Stimulated activated CD8-positive, alpha-beta memory T cell treated with anti-CD3 and anti-CD28 coated beads, Interleukin-7, amount 100 ng/mL, for 48 hours (primary cell): ENCODE data around the gene CD8B2.
"Not testable (repeated sequence)": the region's sequence is repeated elsewhere in the genome, so short reads cannot be mapped to it uniquely, and the experiment has no call there.

Experiments used
- DNase-seq, 2 donors: peaks; one replicate each; pipeline ENCODE4 v3.0.0-alpha.2; 2020; ENCODE audit warnings: low read depth in 1 of 2; ENCODE audit errors: extremely low read depth in 1 of 2

The CD8B2 gene

DNA sequence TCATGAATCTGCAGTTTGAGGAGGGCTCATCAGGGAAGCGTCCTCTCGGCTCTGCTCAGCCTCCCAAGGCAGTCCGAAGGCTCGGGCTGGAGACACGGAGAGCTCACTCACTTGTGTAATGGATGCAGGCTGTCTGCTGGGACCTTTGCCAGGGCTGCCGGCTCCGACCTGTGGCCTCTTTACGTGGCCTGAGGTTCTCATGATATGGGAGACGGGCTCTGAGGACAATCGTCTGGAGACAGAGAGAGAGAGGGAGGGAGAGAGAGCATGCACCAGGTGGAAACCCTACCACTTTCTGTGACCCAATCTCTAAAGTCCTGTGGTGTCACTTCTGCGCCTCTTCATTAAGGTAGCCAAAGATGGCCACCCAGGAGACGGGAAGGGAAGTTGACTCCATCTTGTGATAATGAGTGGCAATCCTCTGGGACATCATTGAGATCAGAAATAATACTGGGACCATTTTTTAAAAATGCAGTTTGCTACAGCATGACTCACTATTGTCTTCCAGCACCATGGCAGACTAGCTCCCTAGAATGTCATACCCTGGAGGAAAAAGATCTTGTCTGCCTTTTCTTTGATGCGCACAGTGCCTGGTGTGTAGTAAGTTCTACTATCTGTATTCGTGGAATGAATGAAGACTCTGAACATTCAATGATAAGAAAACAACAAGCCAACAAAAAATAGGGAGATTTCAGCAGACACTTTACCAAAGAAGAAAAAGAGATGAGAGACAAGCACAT lies 60.2 kb downstream of the CD8B2 start:
- DNase-seq: no peak

DNA sequence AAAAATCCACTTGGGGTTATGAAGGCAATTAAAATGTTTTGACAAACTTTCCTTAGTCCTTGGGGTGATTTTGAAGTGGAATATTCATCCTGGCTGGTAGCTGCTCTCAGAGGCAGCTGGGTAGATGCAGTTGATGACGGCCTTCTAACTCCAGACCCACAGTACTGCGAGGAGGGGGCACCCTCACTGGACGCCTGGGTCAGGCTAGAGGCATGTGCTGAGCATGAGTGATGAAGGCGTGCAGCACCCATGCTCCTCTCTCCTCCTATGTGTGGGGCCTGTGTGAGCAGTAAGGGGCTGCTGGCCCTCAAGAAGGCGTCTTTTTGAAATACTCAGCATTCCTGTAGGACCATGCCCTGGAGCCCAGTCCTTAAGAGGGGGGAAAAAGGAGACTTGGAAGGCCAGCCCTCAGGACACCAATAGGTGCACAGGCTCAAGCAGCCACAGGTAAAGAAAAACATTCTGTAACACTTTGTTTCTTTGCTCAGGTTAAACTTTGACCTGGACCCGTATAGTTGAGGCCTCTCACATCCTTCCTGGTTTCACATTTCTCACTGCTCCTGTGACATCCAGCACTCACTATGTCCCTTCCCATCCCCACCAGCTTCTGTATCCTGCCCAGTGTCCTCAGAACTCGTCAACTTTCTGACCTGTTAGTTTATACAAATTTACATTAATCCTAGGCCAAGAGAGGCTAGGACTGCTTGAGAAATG lies 64.4 kb downstream of the CD8B2 start:
- no peak for DNase-seq

DNA sequence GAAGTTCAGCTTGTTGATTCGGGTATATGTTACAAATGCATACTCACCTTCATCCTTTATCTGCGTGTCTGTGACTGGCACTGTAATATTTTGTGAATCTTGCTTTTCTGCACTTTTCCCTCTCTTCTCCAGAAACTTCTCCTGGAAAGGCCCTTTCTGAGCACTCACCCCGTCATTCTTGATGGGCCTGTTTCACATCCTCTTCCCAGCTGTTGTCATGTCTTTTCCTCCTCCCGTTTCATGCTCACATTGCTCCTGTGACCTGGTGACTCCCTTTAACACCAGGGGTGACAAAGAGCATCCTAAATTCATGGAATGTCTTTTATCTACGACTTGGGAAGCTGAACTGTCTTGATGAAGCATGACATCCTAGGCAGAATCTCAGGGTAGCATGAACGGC lies 65.8 kb downstream of the CD8B2 start:
- DNase-seq: no peak

DNA sequence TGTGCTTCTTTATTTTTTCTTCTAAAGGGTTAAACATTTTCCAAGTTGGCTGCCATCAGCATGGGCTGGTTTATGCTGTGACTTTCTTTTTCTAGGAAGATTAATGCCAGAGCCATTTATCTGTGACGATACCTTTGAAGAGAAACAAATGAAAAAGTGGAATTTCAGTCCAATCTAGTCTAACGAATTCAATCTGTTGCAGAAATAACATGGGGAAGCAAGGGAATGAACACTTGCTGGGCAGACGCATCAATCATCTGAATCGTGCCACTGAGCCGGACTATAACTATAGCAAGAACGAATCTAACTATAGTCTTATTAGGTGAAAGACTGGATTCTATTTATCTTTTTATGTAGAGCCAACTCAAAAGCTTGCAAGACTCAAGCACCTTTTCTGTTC lies 66.2 kb downstream of the CD8B2 start:
- no peak for DNase-seq

DNA sequence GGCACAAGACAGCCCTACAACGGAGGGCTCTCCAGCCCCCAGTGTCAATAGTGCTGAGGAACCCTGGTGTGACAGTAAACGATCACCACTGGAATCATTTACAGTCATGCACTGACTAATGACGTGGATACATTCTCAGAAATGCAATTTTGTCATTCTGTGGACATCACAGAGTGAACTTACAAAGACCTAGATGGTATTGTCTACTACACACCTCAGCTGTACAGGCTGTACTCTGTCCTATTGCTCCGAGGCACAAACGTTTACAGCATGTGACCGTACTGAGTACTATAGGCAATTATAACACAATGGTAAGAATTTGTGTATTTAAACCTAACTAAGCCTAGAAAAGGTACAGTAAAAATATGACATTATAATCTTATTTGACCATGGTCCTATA lies 67.2 kb downstream of the CD8B2 start:
- DNase-seq: no peak

DNA sequence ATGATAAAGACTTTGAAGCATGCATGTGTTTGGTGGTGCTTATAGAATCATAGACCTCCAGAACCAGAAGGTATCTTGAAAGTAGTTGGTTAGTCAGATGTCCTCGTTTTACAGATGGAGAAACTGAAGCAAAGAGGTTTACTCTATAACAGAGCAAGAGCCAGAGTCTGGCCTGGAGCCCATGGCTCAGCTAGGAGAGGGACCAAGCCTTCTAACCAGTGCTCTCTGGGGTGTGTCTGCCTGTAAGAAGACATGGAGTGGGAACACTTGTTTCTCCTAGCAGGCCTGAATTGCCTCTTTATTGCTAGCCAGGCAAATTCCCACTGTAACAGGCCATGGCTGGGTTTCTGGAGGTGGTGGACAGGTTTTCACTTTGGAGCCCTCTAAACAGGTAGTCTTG lies 67.9 kb downstream of the CD8B2 start:
- DNase-seq: no peak

DNA sequence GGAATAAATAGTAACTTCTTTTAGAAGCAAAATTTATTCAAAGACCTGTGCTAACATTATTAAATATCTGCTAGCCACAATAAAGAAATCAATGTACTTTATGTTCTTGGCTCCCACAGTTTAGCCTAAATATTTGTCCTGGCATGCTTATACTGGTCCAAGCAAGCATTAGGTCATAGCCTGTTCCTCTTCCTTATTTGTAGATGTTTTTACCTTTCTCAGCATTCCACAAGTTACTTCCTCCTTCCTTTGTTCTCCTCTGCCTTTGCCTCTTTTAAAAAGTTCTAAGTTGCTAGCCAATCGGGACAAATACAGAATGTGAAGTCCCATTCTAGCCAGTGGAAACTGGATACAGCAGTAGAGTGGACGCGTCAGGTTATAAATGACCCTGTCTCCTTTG lies 72.6 kb downstream of the CD8B2 start:
- DNase-seq: not testable (repeated sequence)

DNA sequence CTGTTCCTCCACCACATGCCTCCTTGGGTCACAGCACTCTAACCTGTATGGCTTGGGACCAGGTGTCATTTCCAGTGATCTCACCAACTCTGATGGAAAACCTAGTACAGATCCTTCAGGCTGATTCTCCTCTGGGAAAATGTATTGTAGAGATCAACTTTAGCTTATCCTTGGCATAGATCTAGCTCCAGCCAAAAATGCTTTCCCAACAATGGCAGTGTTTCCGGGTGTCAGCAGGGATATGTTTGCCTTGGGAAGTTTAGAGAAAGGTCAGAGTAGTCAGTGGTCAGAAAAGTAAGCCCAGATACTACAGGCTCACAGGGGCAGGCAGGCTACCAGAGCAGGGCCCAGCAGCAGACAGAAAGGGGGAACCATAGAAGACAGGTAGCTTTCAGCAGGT lies 73.6 kb downstream of the CD8B2 start:
- no peak for DNase-seq

DNA sequence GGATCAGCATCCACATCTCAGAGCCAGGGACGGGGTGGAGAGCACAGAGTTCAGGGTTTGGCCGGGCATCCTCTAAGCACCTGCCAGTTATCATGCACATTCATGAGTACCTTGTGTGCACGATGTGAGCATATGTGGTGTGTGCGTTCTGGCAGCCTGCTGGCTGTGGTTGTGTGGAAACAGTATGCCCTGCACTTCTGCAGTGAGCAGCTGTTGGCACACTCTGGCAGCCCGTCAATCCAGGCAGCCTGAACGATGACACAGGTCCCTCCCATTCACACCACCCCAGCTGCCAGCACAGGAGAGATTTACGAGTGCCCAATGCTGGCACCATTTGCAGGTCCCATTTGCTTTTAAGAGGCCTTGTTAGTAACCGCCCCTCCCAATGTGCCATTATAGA lies 74.2 kb downstream of the CD8B2 start:
- no peak for DNase-seq

DNA sequence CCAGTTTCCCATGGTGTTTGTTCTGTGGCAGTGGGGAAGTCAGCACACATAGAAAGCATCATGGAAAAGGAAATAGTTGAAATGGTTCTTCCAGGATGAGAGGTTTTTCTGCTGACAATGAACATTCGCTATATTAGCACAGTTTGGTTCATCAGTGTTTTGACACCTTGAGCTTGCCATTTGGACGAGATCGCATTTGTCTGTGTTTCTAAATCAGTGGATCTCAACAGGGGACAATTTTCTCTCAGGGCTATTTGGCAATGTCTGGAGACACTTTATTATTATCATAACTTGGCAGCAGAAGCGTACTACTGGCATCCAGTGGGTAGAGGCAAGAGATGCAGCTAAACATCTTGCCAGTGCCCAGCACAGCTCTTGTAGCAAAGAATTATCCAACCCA lies 74.6 kb downstream of the CD8B2 start:
- DNase-seq: no peak

DNA sequence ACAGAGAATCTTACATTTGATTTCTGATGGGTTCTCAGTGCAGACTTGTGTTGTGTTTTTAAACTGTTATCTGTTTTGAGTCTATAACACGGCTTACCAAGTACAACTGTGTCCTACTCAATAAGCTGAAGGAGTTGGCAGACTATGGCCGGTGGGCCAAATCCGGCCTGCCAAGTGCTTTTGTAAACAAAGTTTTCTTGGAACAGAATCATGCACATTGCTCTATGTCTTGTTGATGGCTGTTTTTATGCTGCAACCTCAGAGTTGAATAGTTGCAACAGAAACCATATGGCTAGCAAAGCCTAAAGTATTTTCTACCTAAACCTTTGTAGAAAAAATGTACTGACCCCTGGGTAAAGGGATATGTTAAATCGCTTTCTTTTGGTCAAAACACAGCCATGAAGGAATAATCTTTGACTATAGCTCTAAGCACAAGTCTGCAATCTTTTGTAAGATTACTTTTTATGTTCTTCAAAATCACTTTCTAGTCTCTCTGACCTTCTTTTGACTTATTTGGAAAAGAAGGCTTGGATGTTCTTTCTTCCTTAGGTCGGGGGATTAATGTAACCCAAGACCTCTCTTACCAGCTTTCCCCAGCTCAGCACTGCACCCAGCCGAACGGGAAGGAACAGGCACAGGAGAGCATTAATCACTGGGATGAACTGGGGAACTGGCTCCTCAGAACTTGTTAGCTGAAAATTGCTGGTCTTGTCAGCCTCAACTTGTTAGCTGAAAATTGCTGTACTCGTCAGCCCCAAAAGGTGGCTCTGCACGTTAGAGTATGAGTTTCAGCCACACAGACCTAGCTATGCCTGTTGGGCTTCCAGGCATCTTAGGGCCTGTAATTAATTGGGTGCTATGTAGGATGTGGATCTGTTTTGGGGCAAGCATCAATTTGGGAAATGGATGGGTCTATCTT lies 75.4 kb downstream of the CD8B2 start:
- DNase-seq: no peak

DNA sequence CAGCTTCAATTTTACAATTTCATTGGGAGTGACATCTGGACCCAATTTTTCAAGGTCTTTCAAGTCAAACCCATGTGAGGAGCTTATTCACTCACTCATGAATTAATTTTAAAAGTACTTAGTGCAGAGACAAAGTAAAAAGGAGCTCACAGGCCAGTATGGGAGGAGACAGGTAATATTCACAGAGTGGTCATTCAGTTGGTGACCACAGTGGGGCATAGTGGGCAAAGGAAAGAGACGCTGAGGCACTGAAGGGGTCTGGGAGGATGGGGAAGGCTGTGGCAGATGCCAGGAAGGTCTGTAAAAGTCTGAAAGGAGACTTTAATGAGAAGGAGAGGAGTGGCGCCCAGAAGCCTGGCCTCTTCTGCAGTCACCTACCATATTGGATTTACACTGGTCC lies 76.0 kb downstream of the CD8B2 start:
- no peak for DNase-seq

DNA sequence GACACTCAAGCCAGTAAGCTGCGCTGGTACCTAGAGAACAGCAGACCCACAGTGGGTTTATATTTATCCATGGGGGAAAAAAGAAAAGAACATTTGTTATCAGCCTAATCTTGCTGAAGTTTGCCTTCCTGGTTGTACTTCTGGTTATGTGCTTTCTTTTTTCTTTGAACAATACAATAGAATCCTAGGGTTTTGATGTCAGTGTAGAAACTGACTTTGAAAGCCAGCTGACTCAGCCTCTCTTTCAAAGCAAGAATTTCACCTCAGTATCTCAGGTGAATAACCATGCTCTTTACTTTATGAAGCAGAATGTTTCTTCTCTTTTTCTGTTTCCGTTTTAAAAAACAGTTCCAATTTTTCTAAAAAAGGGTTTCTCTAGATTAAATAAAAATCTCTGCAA lies 78.4 kb downstream of the CD8B2 start:
- DNase-seq: no peak

DNA sequence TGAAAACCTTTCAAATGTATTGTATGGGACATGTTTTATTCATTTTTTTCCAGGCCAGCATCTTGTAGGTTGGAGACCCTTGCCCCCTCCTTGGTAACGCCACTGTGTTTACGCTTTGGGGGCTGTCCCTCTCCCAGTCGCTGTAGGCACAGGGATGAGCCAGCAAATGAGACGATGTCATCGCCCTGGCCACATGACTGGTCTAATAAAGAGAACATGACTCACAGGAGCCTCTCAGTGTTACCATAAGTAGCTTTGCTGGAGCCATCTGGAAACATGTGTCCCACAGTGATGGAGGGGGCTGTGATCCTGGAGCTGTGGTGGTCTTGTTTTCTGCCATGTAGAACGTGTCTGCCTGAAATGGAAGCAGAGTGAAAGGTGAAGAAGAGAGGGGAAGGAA lies 78.9 kb downstream of the CD8B2 start:
- peak in 1 of 2 donors; percentile 44 for DNase-seq

DNA sequence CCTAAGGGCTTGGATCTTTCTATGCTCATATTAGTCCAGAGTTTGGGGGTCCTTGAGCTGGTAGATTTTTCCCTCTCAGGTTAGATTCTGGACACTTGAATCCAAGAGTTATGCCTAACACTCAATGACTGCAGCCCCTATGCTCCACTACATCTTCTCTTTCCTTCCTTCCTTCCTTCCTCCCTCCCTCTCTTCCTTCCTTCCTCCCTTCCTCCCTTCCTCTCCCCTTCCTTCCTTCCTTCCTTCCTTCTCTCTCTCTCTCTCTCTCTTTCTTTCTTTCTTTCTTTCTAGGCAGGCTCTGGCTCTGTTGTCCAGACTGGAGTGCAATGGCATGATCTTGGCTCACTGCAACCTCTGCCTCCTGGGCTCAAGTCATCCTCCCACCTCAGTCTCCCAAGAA lies 79.3 kb downstream of the CD8B2 start:
- not testable (repeated sequence) for DNase-seq

DNA sequence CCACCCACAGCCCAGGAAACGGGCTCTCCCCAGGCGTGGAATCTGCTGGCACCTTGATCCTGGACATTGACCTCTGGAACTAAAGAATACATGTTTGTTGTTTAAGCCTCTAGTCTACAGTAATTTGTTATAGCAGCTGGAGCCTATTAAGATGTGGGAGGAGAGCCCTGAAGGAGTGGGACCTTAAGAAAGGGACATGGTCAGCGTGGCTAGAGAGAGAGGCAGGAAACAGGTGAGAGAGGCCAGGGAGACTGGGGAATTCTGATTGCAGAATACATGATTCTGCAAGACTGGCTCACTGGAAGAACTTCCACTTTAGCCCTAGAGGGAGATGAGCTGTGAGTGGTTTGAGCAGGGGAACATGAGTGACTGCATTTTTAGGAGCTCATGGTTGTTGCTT lies 83.2 kb downstream of the CD8B2 start:
- no peak for DNase-seq
